ENCODE data around the gene ZNF428.

Gene ZNF428

GRCh38 chr19:43572171-43572588 lies 47.2 kb downstream of the ZNF428 start:
- H3K9me3 ChIP-seq (ENCODE audit: low read length), result no peaks in the 10 kb centered on the region
- peaks cover 14% of the 10 kb centered on the region for H3K4me1 ChIP-seq (ENCODE audit: insufficient read depth, low read length)
- H3K36me3 ChIP-seq (ENCODE audit: insufficient read depth, low read length), result peaks cover 26% of the 10 kb centered on the region
- H3K27me3 ChIP-seq (ENCODE audit: insufficient read depth, low read length), result no peaks in the 10 kb centered on the region
- H3K4me3 ChIP-seq (ENCODE audit: low read length), result no peak overlapping the region
- H2AFZ ChIP-seq (ENCODE audit: low read depth, low read length), result no peak overlapping the region

- H3K36me3 ChIP-seq (ENCODE audit: insufficient read depth, low read length), result peaks cover 26% of the 10 kb centered on the region
- no peak overlapping the region for H3K4me3 ChIP-seq (ENCODE audit: low read length)
- H3K9me3 ChIP-seq (ENCODE audit: low read length), result no peaks in the 10 kb centered on the region
- no peaks in the 10 kb centered on the region for H3K27me3 ChIP-seq (ENCODE audit: insufficient read depth, low read length)
- peaks cover 11% of the 10 kb centered on the region for H3K4me1 ChIP-seq (ENCODE audit: insufficient read depth, low read length)
- no peak overlapping the region for H2AFZ ChIP-seq (ENCODE audit: low read depth, low read length)
These were observed 49.1 kb downstream of the ZNF428 start for GRCh38 chr19:43570174-43570791.

GRCh38 chr19:43569657-43570056 lies 49.8 kb downstream of the ZNF428 start:
- H3K27me3 ChIP-seq (ENCODE audit: insufficient read depth, low read length), result no peaks in the 10 kb centered on the region
- no peak overlapping the region for H3K4me3 ChIP-seq (ENCODE audit: low read length)
- peaks cover 28% of the 10 kb centered on the region for H3K36me3 ChIP-seq (ENCODE audit: insufficient read depth, low read length)
- H2AFZ ChIP-seq (ENCODE audit: low read depth, low read length), result no peak overlapping the region
- H3K9me3 ChIP-seq (ENCODE audit: low read length), result no peaks in the 10 kb centered on the region
- peaks cover 6% of the 10 kb centered on the region for H3K4me1 ChIP-seq (ENCODE audit: insufficient read depth, low read length)

GRCh38 chr19:43564800-43565199 lies 54.6 kb downstream of the ZNF428 start:
- H3K36me3 ChIP-seq (ENCODE audit: insufficient read depth, low read length), result peaks cover 37% of the 10 kb centered on the region
- no peak overlapping the region for H2AFZ ChIP-seq (ENCODE audit: low read depth, low read length)
- no peaks in the 10 kb centered on the region for H3K4me1 ChIP-seq (ENCODE audit: insufficient read depth, low read length)

GRCh38 chr19:43563816-43564457 lies 55.5 kb downstream of the ZNF428 start:
- no peak overlapping the region for H2AFZ ChIP-seq (ENCODE audit: low read depth, low read length)
- H3K9me3 ChIP-seq (ENCODE audit: low read length), result no peaks in the 10 kb centered on the region
- peaks cover 35% of the 10 kb centered on the region for H3K36me3 ChIP-seq (ENCODE audit: insufficient read depth, low read length)
- H3K4me1 ChIP-seq (ENCODE audit: insufficient read depth, low read length), result no peaks in the 10 kb centered on the region
- H3K27me3 ChIP-seq (ENCODE audit: insufficient read depth, low read length), result no peaks in the 10 kb centered on the region
- no peak overlapping the region for H3K4me3 ChIP-seq (ENCODE audit: low read length)

More at GRCh38 chr19:43564800-43565199, 54.6 kb downstream of the ZNF428 start:
- H3K27me3 ChIP-seq (ENCODE audit: insufficient read depth, low read length), result no peaks in the 10 kb centered on the region
- no peak overlapping the region for H3K4me3 ChIP-seq (ENCODE audit: low read length)
- H3K9me3 ChIP-seq (ENCODE audit: low read length), result no peaks in the 10 kb centered on the region

GRCh38 chr19:43562698-43563241 lies 56.7 kb downstream of the ZNF428 start:
- Histone ChIP-seq H3K36me3 (ENCODE audit: insufficient read depth, low read length) (peaks cover 40% of the 10 kb centered on the region), H3K27me3 (ENCODE audit: insufficient read depth, low read length) (no peaks in the 10 kb centered on the region), H3K4me1 (ENCODE audit: insufficient read depth, low read length) (no peaks in the 10 kb centered on the region), H3K9me3 (ENCODE audit: low read length) (no peaks in the 10 kb centered on the region), H2AFZ (ENCODE audit: low read depth, low read length) (no peak overlapping the region), H3K4me3 (ENCODE audit: low read length) (no peak overlapping the region)

GRCh38 chr19:43562226-43562697 lies 57.2 kb downstream of the ZNF428 start:
- Histone ChIP-seq H3K4me1 (ENCODE audit: insufficient read depth, low read length) (no peaks in the 10 kb centered on the region), H3K27me3 (ENCODE audit: insufficient read depth, low read length) (no peaks in the 10 kb centered on the region), H3K4me3 (ENCODE audit: low read length) (no peak overlapping the region), H3K9me3 (ENCODE audit: low read length) (no peaks in the 10 kb centered on the region), H3K36me3 (ENCODE audit: insufficient read depth, low read length) (peaks cover 45% of the 10 kb centered on the region), H2AFZ (ENCODE audit: low read depth, low read length) (no peak overlapping the region)

- no peaks in the 10 kb centered on the region for H3K27me3 ChIP-seq (ENCODE audit: insufficient read depth, low read length)
- H3K36me3 ChIP-seq (ENCODE audit: insufficient read depth, low read length), result peaks cover 49% of the 10 kb centered on the region
- H3K4me3 ChIP-seq (ENCODE audit: low read length), result no peak overlapping the region
- H3K4me1 ChIP-seq (ENCODE audit: insufficient read depth, low read length), result no peaks in the 10 kb centered on the region
- H3K9me3 ChIP-seq (ENCODE audit: low read length), result no peaks in the 10 kb centered on the region
- H2AFZ ChIP-seq (ENCODE audit: low read depth, low read length), result no peak overlapping the region
These were observed 58.1 kb downstream of the ZNF428 start for GRCh38 chr19:43561139-43561970.

GRCh38 chr19:43560687-43561086 lies 58.7 kb downstream of the ZNF428 start:
- no peaks in the 10 kb centered on the region for H3K27me3 ChIP-seq (ENCODE audit: insufficient read depth, low read length)
- peaks cover 53% of the 10 kb centered on the region for H3K36me3 ChIP-seq (ENCODE audit: insufficient read depth, low read length)
- H2AFZ ChIP-seq (ENCODE audit: low read depth, low read length), result no peak overlapping the region
- no peaks in the 10 kb centered on the region for H3K9me3 ChIP-seq (ENCODE audit: low read length)
- no peak overlapping the region for H3K4me3 ChIP-seq (ENCODE audit: low read length)
- H3K4me1 ChIP-seq (ENCODE audit: insufficient read depth, low read length), result no peaks in the 10 kb centered on the region

All from neuron (in vitro differentiated cells).